ENCODE data around the gene SIMC1. TPM values are rescaled to one million over a fixed set of nuclear protein-coding genes. Genes with fewer than 3 reads are reported as not detected.

Gene SIMC1
- total RNA-seq, 2 experiments from 2014 or later = 23.5 to 24.8 TPM

DNA sequence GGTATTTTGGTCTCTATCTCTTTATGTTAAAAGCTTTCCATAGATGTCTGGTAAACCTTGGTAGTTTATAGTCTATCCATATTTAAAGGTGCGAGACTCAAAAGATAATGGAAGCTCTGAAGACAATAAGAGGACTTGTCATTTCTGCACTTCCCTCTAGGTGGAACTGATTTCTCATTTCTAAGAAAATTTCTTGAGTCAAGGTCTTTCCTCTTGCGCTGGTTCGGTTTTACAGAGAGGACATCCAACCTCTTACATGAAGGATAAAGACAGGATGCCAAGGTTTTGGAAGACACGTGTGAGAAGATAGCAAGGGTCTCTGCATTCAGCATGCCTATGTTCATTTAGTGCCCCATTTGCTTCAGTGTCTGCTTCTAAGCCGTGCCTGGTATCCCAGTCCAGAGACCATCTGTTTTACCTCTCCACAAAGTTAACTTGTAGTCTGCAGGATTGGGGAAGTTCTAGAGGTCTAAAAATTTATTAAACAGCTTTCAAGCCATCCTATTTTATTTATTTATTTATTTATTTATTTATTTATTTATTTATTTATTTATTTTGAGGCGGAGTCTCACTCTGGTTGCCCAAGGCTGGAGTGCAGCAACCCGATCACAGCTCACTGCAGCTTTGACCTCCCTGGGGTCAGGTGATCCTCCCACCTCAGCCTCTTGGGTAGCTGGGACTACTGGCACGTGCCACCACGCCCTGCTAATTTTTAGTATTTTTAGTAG lies 81.8 kb downstream of the SIMC1 start:
- no peak overlapping the region for H3K4me3 Mint-ChIP-seq
- H3K27me3 Mint-ChIP-seq = no peaks in the 10 kb centered on the region
- DNase-seq = no peak
- no peak overlapping the region for H3K27ac Mint-ChIP-seq
- peaks cover 12% of the 10 kb centered on the region for H3K36me3 Mint-ChIP-seq
- H3K4me1 Mint-ChIP-seq = no peaks in the 10 kb centered on the region
- no peaks in the 10 kb centered on the region for H3K9me3 Mint-ChIP-seq

DNA sequence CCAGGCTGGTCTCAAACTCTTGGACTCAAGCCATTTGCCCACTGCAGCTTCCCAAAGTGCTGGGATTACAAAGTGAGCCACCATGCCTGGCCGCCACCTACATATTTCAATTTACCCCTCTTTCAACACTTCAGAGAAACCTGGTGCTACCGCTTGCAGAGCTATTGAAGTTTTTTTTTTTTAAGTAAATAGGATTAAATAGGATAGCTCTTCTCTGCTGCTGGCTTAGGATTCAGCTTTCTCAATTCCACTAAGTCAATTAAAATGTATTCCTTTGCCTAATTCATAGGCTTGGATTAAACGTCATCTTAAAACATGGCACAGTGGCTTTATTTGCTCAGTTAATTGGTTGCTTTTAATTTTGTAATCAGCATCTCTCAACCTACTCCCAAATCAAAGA lies 82.4 kb downstream of the SIMC1 start:
- H3K9me3 Mint-ChIP-seq = no peaks in the 10 kb centered on the region
- H3K36me3 Mint-ChIP-seq = peaks cover 10% of the 10 kb centered on the region
- H3K27me3 Mint-ChIP-seq = no peaks in the 10 kb centered on the region
- no peaks in the 10 kb centered on the region for H3K4me1 Mint-ChIP-seq
- H3K27ac Mint-ChIP-seq = no peak overlapping the region
- H3K4me3 Mint-ChIP-seq = no peak overlapping the region
- no peak for DNase-seq

DNA sequence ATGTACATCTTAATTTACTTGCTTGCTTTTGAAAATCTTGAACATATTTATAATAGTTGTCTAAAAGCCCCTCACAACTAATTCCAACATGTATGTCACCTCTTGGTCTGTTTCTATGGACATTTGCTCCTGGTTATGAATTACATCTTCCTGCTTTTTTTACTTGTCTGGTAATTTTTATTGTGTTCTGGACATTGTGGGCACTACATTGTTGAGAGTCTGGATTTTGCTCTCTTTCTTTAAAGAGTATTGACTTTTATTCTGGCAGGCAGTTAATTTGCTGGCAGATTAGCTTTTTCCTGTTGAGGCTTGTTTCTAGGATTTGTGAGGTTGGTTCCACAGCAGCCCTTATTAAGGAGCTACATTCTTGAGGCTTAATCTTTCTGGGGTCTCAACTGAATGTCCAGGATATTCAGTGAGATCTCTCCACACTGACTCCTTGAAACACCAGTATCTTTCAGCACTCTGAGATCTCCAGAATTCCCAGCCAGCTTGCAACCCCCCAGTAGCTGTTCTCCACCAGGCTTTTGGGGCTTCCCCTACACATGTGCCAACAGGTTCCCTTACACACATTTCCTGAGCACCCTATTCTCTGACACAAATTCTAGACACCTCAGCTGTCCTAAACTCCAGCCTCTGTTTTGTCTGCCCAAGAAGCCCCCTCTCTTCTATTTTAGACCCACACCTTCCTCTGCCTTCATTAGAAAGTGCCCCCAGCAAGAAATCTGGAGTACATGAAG lies 96.0 kb downstream of the SIMC1 start:
- H3K9me3 Mint-ChIP-seq = peaks cover 6% of the 10 kb centered on the region
- H3K36me3 Mint-ChIP-seq = peaks cover 24% of the 10 kb centered on the region
- no peak overlapping the region for H3K4me3 Mint-ChIP-seq
- no peak for DNase-seq
- H3K27me3 Mint-ChIP-seq = no peaks in the 10 kb centered on the region
- no peaks in the 10 kb centered on the region for H3K4me1 Mint-ChIP-seq
- H3K27ac Mint-ChIP-seq = no peak overlapping the region

- Mint-ChIP-seq H3K9me3 (peaks cover 6% of the 10 kb centered on the region), H3K27me3 (no peaks in the 10 kb centered on the region), H3K36me3 (peaks cover 28% of the 10 kb centered on the region), H3K27ac (no peak overlapping the region), H3K4me3 (no peak overlapping the region), H3K4me1 (no peaks in the 10 kb centered on the region)
- no peak for DNase-seq
These were observed 99.7 kb downstream of the SIMC1 start for GRCh38 chr5:176337913-176338312.

DNA sequence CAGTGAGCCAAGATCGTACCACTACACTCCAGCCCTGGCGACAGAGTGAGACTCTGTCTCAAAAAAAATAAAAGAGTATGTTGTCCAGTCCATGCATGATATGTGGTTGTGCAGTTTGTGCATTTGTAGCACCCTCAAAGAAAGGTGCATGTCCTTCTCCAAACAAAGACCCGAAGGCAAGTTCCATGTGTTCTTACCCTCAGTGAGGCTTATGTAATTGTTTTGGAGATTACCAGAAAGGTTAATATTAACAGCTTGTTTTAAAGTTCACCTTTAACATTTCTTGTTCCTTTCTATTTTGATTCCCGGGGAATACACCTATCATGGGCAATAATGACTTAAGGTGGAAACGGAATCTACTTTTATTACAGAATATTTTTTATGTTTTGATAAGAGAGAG lies 101.1 kb downstream of the SIMC1 start:
- Mint-ChIP-seq H3K27me3 (no peaks in the 10 kb centered on the region), H3K4me1 (no peaks in the 10 kb centered on the region), H3K27ac (no peak overlapping the region), H3K36me3 (peaks cover 18% of the 10 kb centered on the region), H3K9me3 (no peaks in the 10 kb centered on the region), H3K4me3 (no peak overlapping the region)
- DNase-seq = no peak

DNA sequence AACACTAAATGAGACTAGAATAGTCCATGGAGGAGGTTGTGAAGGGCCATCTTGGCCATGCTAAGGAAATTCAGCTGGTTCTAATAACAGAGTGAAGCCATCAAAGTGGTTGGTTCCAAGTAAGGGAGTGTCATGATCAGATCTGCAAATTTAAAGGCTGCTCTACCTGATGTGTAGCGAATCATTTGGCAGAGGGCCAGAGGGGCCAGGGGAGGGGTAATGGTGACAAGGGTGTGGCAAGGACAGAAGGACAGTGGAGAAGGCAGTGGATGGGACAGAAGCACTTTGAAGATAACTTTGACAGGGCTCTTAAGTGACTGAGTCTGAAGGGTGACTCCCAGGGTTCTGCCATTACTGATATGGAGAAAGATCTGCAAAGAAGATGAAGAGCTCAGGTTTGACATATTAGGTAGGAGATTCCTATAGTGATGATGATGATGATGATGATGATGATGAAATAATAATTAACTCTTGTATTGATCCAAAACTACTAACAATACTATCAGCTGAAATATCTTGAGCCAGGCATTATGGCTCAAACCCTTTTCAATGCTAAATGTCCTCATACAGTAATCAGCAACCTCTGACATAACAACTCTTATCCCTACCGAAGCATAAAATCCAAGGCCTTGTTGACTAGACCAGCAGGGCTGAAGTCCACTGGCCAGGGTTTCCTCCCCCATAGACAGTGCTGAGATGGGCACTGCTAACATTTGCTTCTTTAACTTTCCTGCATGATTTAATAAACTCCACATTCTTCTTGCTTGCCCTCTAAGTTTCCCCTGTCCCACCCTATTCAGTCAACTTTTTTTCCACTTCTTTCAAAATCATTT lies 103.3 kb downstream of the SIMC1 start:
- H3K9me3 Mint-ChIP-seq = no peaks in the 10 kb centered on the region
- H3K4me1 Mint-ChIP-seq = no peaks in the 10 kb centered on the region
- H3K4me3 Mint-ChIP-seq = no peak overlapping the region
- no peaks in the 10 kb centered on the region for H3K27me3 Mint-ChIP-seq
- peaks cover 13% of the 10 kb centered on the region for H3K36me3 Mint-ChIP-seq
- no peak for DNase-seq
- H3K27ac Mint-ChIP-seq = no peak overlapping the region

GRCh38 chr5:176342158-176342483 lies 103.9 kb downstream of the SIMC1 start:
- H3K27ac Mint-ChIP-seq = no peak overlapping the region
- no peaks in the 10 kb centered on the region for H3K9me3 Mint-ChIP-seq
- no peaks in the 10 kb centered on the region for H3K27me3 Mint-ChIP-seq
- no peak overlapping the region for H3K4me3 Mint-ChIP-seq
- no peak for DNase-seq
- peaks cover 8% of the 10 kb centered on the region for H3K36me3 Mint-ChIP-seq
- no peaks in the 10 kb centered on the region for H3K4me1 Mint-ChIP-seq

GRCh38 chr5:176342766-176343458 lies 104.7 kb downstream of the SIMC1 start:
- Mint-ChIP-seq H3K36me3 (peaks cover 12% of the 10 kb centered on the region), H3K27me3 (no peaks in the 10 kb centered on the region), H3K9me3 (no peaks in the 10 kb centered on the region), H3K27ac (no peak overlapping the region), H3K4me3 (no peak overlapping the region), H3K4me1 (no peaks in the 10 kb centered on the region)
- no peak for DNase-seq

DNA sequence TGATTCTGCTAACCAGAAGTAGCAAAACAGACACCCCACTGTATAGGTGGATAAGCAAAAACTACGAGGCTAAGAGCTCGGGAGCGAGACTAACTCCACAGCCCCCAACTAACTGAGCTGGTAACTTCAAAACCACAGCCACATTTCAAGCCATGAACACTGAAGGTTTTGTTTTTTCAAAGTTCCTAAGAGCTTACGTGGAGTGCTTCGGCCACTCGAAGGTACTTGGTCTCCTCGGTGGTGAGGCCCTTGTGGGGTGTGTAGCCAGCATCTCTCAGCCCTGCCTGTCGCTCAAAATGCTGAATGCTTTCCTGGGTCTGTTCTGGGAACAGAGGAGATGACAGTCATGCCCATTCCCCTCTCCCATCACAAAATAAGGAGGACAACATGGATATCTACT lies 112.2 kb downstream of the SIMC1 start:
- Mint-ChIP-seq H3K27ac (peak overlapping the region; percentile 10), H3K9me3 (no peaks in the 10 kb centered on the region), H3K27me3 (no peaks in the 10 kb centered on the region), H3K4me3 (no peak overlapping the region), H3K4me1 (peaks cover 14% of the 10 kb centered on the region), H3K36me3 (peaks cover 41% of the 10 kb centered on the region)
- no peak for DNase-seq

- no peak for DNase-seq
- peaks cover 44% of the 10 kb centered on the region for H3K36me3 Mint-ChIP-seq
- no peak overlapping the region for H3K4me3 Mint-ChIP-seq
- H3K27me3 Mint-ChIP-seq = no peaks in the 10 kb centered on the region
- peaks cover 18% of the 10 kb centered on the region for H3K4me1 Mint-ChIP-seq
- peak overlapping the region; percentile 9 for H3K27ac Mint-ChIP-seq
- no peaks in the 10 kb centered on the region for H3K9me3 Mint-ChIP-seq
These were observed 114.1 kb downstream of the SIMC1 start for GRCh38 chr5:176352116-176352878.

DNA sequence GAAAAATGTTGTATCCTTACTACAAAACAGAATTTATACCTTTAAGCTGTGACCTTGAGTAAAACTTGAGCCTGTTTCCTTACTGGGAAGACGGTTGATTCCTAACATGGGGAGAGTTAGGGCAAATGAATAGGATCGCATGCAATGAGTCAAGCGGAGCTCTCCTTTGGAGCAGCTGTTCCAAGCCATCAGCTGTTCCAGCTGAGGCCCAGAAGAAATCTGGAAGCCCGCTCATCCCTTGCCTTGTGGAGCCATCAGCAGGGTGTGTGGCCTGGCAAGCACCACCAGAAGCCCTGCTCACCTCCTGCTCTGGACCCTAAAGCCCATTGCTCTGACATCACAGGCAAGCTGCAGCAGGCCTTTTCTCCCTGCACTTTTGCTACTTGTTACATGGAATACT lies 115.3 kb downstream of the SIMC1 start:
- Mint-ChIP-seq H3K36me3 (peaks cover 43% of the 10 kb centered on the region), H3K27ac (no peak overlapping the region), H3K4me3 (no peak overlapping the region), H3K9me3 (no peaks in the 10 kb centered on the region), H3K4me1 (peaks cover 24% of the 10 kb centered on the region), H3K27me3 (no peaks in the 10 kb centered on the region)
- no peak for DNase-seq

- no peak overlapping the region for H3K27ac Mint-ChIP-seq
- DNase-seq = no peak
- no peaks in the 10 kb centered on the region for H3K9me3 Mint-ChIP-seq
- H3K4me1 Mint-ChIP-seq = peaks cover 33% of the 10 kb centered on the region
- H3K27me3 Mint-ChIP-seq = no peaks in the 10 kb centered on the region
- H3K36me3 Mint-ChIP-seq = peaks cover 35% of the 10 kb centered on the region
- no peak overlapping the region for H3K4me3 Mint-ChIP-seq
These were observed 117.4 kb downstream of the SIMC1 start for GRCh38 chr5:176355400-176356178.

DNA sequence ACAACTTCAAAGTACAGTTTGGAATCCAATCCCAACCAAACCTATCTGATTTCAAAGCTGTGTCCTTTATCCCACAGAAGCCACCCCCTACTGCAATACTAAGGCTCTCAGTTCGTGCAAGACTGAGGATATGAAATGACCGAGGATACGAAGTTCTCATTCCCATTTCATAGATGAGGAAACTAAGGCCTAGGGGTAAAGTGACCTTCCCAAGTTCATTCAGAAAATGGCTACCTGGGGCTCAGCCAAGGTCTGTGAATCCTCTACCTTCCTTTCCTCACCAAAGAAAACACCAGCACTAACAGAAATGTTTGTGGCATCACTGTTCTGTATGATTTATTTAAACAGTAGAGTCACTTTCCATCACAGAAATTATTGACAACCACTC lies 117.9 kb downstream of the SIMC1 start:
- Mint-ChIP-seq H3K27ac (no peak overlapping the region), H3K9me3 (no peaks in the 10 kb centered on the region), H3K4me1 (peaks cover 33% of the 10 kb centered on the region), H3K27me3 (no peaks in the 10 kb centered on the region), H3K36me3 (peaks cover 35% of the 10 kb centered on the region), H3K4me3 (no peak overlapping the region)
- DNase-seq = no peak

GRCh38 chr5:176359658-176360057 lies 121.4 kb downstream of the SIMC1 start:
- Mint-ChIP-seq H3K27ac (peak overlapping the region; percentile 65), H3K4me3 (peak overlapping the region; percentile 99), H3K9me3 (no peaks in the 10 kb centered on the region), H3K36me3 (peaks cover 21% of the 10 kb centered on the region), H3K27me3 (no peaks in the 10 kb centered on the region), H3K4me1 (peaks cover 31% of the 10 kb centered on the region)
- DNase-seq = no peak

All from activated naive CD8-positive, alpha-beta T cell treated with anti-CD3 and anti-CD28 coated beads for 36 hours (primary cell).